Measurements from ENCODE around the gene IKZF2.

Gene IKZF2

DNA sequence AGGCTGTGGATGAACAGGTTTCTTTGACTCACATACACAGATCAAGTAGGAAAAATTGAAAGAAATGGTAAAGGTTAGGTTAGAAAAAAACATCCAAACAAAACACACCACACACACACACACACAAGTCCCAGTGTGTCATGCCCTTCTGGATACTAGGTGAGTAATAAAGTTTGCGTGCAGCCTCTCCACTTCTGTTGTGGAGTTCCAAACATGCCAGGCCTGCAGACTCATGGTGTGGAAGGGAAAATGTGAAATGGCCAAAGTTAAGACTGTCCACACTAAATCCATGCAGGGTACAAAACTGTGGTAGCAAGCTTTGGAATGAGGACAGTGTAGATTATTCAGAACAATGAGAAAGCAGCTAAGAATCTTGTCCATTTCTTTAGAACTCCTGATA lies 114.6 kb downstream of the IKZF2 start:
- H4K20me1 ChIP-seq (ENCODE audit: insufficient read depth, low read length, poor library complexity, severe bottlenecking), result peaks cover 72% of the 10 kb centered on the region
- H3F3A ChIP-seq (ENCODE audit: low read depth), result peaks cover 15% of the 10 kb centered on the region
- no peaks in the 10 kb centered on the region for H3K9me2 ChIP-seq (replicated peaks; ENCODE audit: low read depth, low read length)
- H3K4me1 ChIP-seq (ENCODE audit: insufficient read depth, low read length, poor library complexity, severe bottlenecking), result peaks cover 56% of the 10 kb centered on the region
- no peak overlapping the region for H2AFZ ChIP-seq (ENCODE audit: low read length)
- no peak overlapping the region for H3K4me3 ChIP-seq (ENCODE audit: low read length, poor library complexity, severe bottlenecking)
- H3K4me2 ChIP-seq (ENCODE audit: low read depth, low read length, poor library complexity, severe bottlenecking), result peak overlapping the region; percentile 54
- no peaks in the 10 kb centered on the region for H3K9me3 ChIP-seq (ENCODE audit: insufficient read depth, low read depth, low read length)
- H3K27me3 ChIP-seq (ENCODE audit: insufficient read depth, low read length, poor library complexity, severe bottlenecking), result no peaks in the 10 kb centered on the region
- H3K36me3 ChIP-seq (ENCODE audit: insufficient read depth, low read length), result peaks cover 89% of the 10 kb centered on the region
- TF ChIP-seq, protein P1, sequence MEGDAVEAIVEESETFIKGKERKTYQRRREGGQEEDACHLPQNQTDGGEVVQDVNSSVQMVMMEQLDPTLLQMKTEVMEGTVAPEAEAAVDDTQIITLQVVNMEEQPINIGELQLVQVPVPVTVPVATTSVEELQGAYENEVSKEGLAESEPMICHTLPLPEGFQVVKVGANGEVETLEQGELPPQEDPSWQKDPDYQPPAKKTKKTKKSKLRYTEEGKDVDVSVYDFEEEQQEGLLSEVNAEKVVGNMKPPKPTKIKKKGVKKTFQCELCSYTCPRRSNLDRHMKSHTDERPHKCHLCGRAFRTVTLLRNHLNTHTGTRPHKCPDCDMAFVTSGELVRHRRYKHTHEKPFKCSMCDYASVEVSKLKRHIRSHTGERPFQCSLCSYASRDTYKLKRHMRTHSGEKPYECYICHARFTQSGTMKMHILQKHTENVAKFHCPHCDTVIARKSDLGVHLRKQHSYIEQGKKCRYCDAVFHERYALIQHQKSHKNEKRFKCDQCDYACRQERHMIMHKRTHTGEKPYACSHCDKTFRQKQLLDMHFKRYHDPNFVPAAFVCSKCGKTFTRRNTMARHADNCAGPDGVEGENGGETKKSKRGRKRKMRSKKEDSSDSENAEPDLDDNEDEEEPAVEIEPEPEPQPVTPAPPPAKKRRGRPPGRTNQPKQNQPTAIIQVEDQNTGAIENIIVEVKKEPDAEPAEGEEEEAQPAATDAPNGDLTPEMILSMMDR (conservative IDR thresholded peaks at IDR 0.05; ENCODE audit: low read length), result no peak
- TF ChIP-seq EZH2phosphoT487 (IDR thresholded peaks at IDR 0.05; ENCODE audit: borderline replicate concordance), result no peak
- peak overlapping the region; percentile 24 for H3K9ac ChIP-seq (ENCODE audit: low read depth, low read length, poor library complexity, severe bottlenecking)
- H3K79me2 ChIP-seq (ENCODE audit: insufficient read depth, low read length), result peaks cover 92% of the 10 kb centered on the region

DNA sequence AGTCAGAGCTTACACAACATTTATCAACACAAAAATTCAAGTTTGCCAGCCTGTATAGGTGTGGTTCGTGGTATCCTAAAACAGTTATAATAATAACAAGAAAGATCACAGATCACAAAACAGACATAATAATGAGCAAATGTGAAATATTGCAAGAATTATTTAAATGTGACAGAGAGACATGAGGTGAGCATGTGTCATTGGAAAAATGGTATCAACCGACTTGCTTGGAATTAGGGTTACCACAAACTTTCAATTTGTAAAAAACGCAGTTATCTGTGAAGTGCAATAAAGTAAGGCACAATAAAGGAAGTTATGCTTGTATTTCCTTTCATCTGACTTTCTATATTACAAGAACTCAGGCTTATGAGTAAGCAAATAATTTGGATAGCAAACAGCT lies 116.8 kb downstream of the IKZF2 start:
- peaks cover 96% of the 10 kb centered on the region for H3K36me3 ChIP-seq (ENCODE audit: insufficient read depth, low read length)
- H3K9me3 ChIP-seq (ENCODE audit: insufficient read depth, low read depth, low read length), result no peaks in the 10 kb centered on the region
- H3K4me3 ChIP-seq (ENCODE audit: low read length, poor library complexity, severe bottlenecking), result no peak overlapping the region
- H3K4me2 ChIP-seq (ENCODE audit: low read depth, low read length, poor library complexity, severe bottlenecking), result peak overlapping the region; percentile 5
- peaks cover 15% of the 10 kb centered on the region for H3F3A ChIP-seq (ENCODE audit: low read depth)
- TF ChIP-seq, protein P1 (conservative IDR thresholded peaks at IDR 0.05; ENCODE audit: low read length), result no peak
- no peak for TF ChIP-seq EZH2phosphoT487 (IDR thresholded peaks at IDR 0.05; ENCODE audit: borderline replicate concordance)
- peaks cover 74% of the 10 kb centered on the region for H4K20me1 ChIP-seq (ENCODE audit: insufficient read depth, low read length, poor library complexity, severe bottlenecking)
- H2AFZ ChIP-seq (ENCODE audit: low read length), result no peak overlapping the region
- H3K79me2 ChIP-seq (ENCODE audit: insufficient read depth, low read length), result peaks cover 95% of the 10 kb centered on the region
- H3K27me3 ChIP-seq (ENCODE audit: insufficient read depth, low read length, poor library complexity, severe bottlenecking), result no peaks in the 10 kb centered on the region
- no peaks in the 10 kb centered on the region for H3K9me2 ChIP-seq (replicated peaks; ENCODE audit: low read depth, low read length)
- H3K9ac ChIP-seq (ENCODE audit: low read depth, low read length, poor library complexity, severe bottlenecking), result peak overlapping the region; percentile 19
- H3K4me1 ChIP-seq (ENCODE audit: insufficient read depth, low read length, poor library complexity, severe bottlenecking), result peaks cover 51% of the 10 kb centered on the region

DNA sequence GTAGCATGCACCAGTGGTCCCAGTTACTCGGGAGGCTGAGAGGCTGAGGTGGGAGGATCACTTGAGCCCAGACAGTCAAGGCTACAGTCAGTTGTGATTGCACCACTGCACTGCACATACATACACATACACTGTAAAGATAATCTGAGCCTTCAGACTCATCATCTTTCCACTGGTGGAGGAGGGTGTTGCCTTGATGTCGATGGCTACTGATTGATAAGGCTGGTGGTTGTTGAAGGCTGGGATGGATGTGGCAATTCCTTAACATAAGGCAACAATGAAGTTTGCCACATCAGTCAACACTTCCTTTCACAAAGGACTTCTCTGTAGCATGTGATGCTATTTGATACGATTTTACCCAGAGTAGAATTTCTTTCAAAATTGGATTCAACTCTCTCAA lies 118.8 kb downstream of the IKZF2 start:
- Histone ChIP-seq H3K9me2 (replicated peaks; ENCODE audit: low read depth, low read length) (no peaks in the 10 kb centered on the region), H3K4me2 (ENCODE audit: low read depth, low read length, poor library complexity, severe bottlenecking) (no peak overlapping the region), H3K36me3 (ENCODE audit: insufficient read depth, low read length) (peaks cover 98% of the 10 kb centered on the region), H3K27me3 (ENCODE audit: insufficient read depth, low read length, poor library complexity, severe bottlenecking) (no peaks in the 10 kb centered on the region), H2AFZ (ENCODE audit: low read length) (no peak overlapping the region), H3F3A (ENCODE audit: low read depth) (0 out of 2 replicates have a peak, but pooled peaks cover 3% of the 10 kb centered on the region), H3K79me2 (ENCODE audit: insufficient read depth, low read length) (peaks cover 92% of the 10 kb centered on the region), H3K9ac (ENCODE audit: low read depth, low read length, poor library complexity, severe bottlenecking) (no peak overlapping the region), H4K20me1 (ENCODE audit: insufficient read depth, low read length, poor library complexity, severe bottlenecking) (peaks cover 56% of the 10 kb centered on the region), H3K4me3 (ENCODE audit: low read length, poor library complexity, severe bottlenecking) (no peak overlapping the region), H3K9me3 (ENCODE audit: insufficient read depth, low read depth, low read length) (no peaks in the 10 kb centered on the region), H3K4me1 (ENCODE audit: insufficient read depth, low read length, poor library complexity, severe bottlenecking) (peaks cover 32% of the 10 kb centered on the region)
- TF ChIP-seq, protein P1 (conservative IDR thresholded peaks at IDR 0.05; ENCODE audit: low read length), result no peak
- no peak for TF ChIP-seq EZH2phosphoT487 (IDR thresholded peaks at IDR 0.05; ENCODE audit: borderline replicate concordance)
